Stimulated activated CD8-positive, alpha-beta memory T cell treated with anti-CD3 and anti-CD28 coated beads, Interleukin-12 subunit alpha, Interleukin-12 subunit beta, amount 100 ng/mL, for 4 hours (primary cell): ENCODE data around the gene SYPL2.

Source experiments
- DNase-seq: peaks from one replicate; pipeline ENCODE4 v3.0.0-alpha.2; 2020; ENCODE audit warnings: low read depth

Gene SYPL2

GRCh38 chr1:109492779-109493178 lies 26.4 kb downstream of the SYPL2 start:
- DNase-seq = no peak

GRCh38 chr1:109493227-109493626 lies 26.9 kb downstream of the SYPL2 start:
- DNase-seq = no peak

- DNase-seq = peak; percentile 83
These were observed 27.6 kb downstream of the SYPL2 start, which contains the start of gene CYB561D1 for GRCh38 chr1:109493805-109494539. Gene CYB561D1 (plus strand): TSS chr1:109494094. CDS start chr1:109494140, 46 bp downstream.

- no peak for DNase-seq
These were observed 29.4 kb downstream of the SYPL2 start for GRCh38 chr1:109495738-109496137.

GRCh38 chr1:109497449-109498160 lies 31.3 kb downstream of the SYPL2 start:
- no peak for DNase-seq

GRCh38 chr1:109498161-109498801 lies 31.9 kb downstream of the SYPL2 start:
- DNase-seq = no peak

GRCh38 chr1:109499081-109499480 lies 32.7 kb downstream of the SYPL2 start:
- DNase-seq = no peak

GRCh38 chr1:109499661-109500536 lies 33.6 kb downstream of the SYPL2 start:
- no peak for DNase-seq

- no peak for DNase-seq
These were observed 34.6 kb downstream of the SYPL2 start for GRCh38 chr1:109500941-109501381.

GRCh38 chr1:109501644-109502363 lies 35.5 kb downstream of the SYPL2 start:
- DNase-seq = no peak

GRCh38 chr1:109502364-109502851 lies 36.1 kb downstream of the SYPL2 start:
- no peak for DNase-seq

- DNase-seq = no peak
These were observed 37.6 kb downstream of the SYPL2 start for GRCh38 chr1:109503935-109504334.

- no peak for DNase-seq
These were observed 38.6 kb downstream of the SYPL2 start for GRCh38 chr1:109504974-109505373.

- no peak for DNase-seq
These were observed 41.9 kb downstream of the SYPL2 start for GRCh38 chr1:109508001-109508872.

- no peak for DNase-seq
These were observed 42.5 kb downstream of the SYPL2 start for GRCh38 chr1:109508873-109509175.

- peak; percentile 50 for DNase-seq
These were observed 43.1 kb downstream of the SYPL2 start, which contains the start of gene AMIGO1 for GRCh38 chr1:109509176-109510134. Gene AMIGO1 (minus strand): TSS chr1:109509727. CDS start chr1:109508912, 815 bp downstream.

- DNase-seq = no peak
These were observed 46.9 kb downstream of the SYPL2 start for GRCh38 chr1:109513110-109513710.

- no peak for DNase-seq
These were observed 48.5 kb downstream of the SYPL2 start for GRCh38 chr1:109514846-109515245.
